ENCODE data around the gene SOX1.

DNA sequence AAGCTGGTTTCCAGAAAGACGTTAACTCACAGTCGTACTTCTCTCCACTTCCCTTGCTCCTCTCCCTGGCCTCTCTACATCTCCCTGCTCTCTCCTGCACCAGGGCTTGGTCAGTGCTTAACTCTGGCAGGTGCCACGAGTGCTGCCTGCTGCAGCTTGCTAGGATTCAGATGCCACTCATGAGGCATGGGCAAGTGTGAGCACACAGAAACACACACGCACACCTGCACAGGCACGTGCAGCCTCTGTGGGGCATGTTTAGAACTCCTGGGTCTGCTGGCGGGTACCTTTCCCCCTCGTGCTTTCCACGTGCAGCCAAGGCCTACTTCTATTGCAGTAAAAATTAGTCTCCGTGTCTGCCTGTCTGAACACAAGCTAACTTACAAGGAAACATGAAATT lies 31.8 kb downstream of the SOX1 start:
- TF ChIP-seq TAF1 (IDR thresholded peaks at IDR 0.05; ENCODE audit: borderline replicate concordance, insufficient read depth, low read length): no peak
- TF ChIP-seq POLR2AphosphoS5 (IDR thresholded peaks at IDR 0.05; ENCODE audit: low read depth, low read length): no peak
- no peak for TF ChIP-seq SIN3A (IDR thresholded peaks at IDR 0.05; ENCODE audit: borderline replicate concordance, insufficient read depth, low read length)
- TF ChIP-seq, protein P1, sequence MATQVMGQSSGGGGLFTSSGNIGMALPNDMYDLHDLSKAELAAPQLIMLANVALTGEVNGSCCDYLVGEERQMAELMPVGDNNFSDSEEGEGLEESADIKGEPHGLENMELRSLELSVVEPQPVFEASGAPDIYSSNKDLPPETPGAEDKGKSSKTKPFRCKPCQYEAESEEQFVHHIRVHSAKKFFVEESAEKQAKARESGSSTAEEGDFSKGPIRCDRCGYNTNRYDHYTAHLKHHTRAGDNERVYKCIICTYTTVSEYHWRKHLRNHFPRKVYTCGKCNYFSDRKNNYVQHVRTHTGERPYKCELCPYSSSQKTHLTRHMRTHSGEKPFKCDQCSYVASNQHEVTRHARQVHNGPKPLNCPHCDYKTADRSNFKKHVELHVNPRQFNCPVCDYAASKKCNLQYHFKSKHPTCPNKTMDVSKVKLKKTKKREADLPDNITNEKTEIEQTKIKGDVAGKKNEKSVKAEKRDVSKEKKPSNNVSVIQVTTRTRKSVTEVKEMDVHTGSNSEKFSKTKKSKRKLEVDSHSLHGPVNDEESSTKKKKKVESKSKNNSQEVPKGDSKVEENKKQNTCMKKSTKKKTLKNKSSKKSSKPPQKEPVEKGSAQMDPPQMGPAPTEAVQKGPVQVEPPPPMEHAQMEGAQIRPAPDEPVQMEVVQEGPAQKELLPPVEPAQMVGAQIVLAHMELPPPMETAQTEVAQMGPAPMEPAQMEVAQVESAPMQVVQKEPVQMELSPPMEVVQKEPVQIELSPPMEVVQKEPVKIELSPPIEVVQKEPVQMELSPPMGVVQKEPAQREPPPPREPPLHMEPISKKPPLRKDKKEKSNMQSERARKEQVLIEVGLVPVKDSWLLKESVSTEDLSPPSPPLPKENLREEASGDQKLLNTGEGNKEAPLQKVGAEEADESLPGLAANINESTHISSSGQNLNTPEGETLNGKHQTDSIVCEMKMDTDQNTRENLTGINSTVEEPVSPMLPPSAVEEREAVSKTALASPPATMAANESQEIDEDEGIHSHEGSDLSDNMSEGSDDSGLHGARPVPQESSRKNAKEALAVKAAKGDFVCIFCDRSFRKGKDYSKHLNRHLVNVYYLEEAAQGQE (IDR thresholded peaks at IDR 0.05; ENCODE audit: insufficient read depth in 1 of 2, low read depth in 2 of 2, low read length in 2 of 2): no peak

Measured in PFSK-1 (cell line).